Pancreas (tissue), 10 donors: ENCODE measurements around the gene C16orf89. TPM values are rescaled to one million over a fixed set of nuclear protein-coding genes. Genes with fewer than 3 reads are reported as not detected.

Experiments
- ATAC-seq, 4 donors: fragments of 200-7000 bp; cut with Tn5 transposase; one replicate each; pipeline versions ENCODE4 v1.8.0 to v1.9.1; 2020; ENCODE audit warnings: mild to moderate bottlenecking in 4 of 4, moderate library complexity in 4 of 4
- DNase-seq, 6 donors: peaks; one replicate each; pipeline ENCODE4 v3.0.0-alpha.2; 2020
- FAIRE-seq: peaks from 2 replicates; lab custom pipeline; 2012; peaks lifted over from hg19 to GRCh38; lab: Jason Lieb, UNC
- H3K27ac ChIP-seq, 4 donors: fragments of 200-600 bp; sonication (generic); 1 replicate in 3 of 4; 2 replicates in 1 of 4; pipeline versions ENCODE4 v1.5.0 to v1.8.0; 2020
- H3K27me3 ChIP-seq, 4 donors: fragments of 200-600 bp; one replicate each; pipeline ENCODE4 v1.8.0; 2021
- H3K36me3 ChIP-seq, 3 donors: fragments of 200-600 bp; sonication (generic) in 1 of 3; one replicate each; pipeline versions ENCODE4 v1.5.0 to v1.8.0; 2020 to 2021
- H3K4me1 ChIP-seq, 3 donors: fragments of 200-600 bp; one replicate each; pipeline ENCODE4 v1.8.0; 2021
- H3K4me3 ChIP-seq, 4 donors: fragments of 200-600 bp; sonication (generic) in 2 of 4; one replicate each; pipeline versions ENCODE4 v1.5.0 to v1.8.0; 2020 to 2021
- H3K9me3 ChIP-seq, 4 donors: fragments of 200-600 bp; one replicate each; pipeline ENCODE4 v1.8.0; 2021
- CTCF ChIP-seq, 4 donors: fragments of 200-600 bp; sonication (generic) in 3 of 4; IDR thresholded peaks; one replicate each; pipeline versions ENCODE4 v1.5.0 to v1.8.0; 2021; ENCODE audit warnings: antibody characterized with exemption in 4 of 4
- WGBS, 2 donors: extraction: QIAGEN DNeasy Blood & Tissue Kit; methylation state at CpG; one replicate each; pipeline ENCODE4 v1.1.7; 2013; 5-methylcytosine and 5-hydroxymethylcytosine counted together
- intact Hi-C, 3 donors: fragments of 100-400 bp; cut with DNase I; formaldehyde crosslinking; loops; one replicate each; pipeline versions ENCODE4 v1.11.1 to v1.14.2; 2022
- polyA plus RNA-seq, 2 donors: library from polyadenylated mRNA; stranded (reverse); fragments of 200-250 nt; gene quantifications; one replicate each; pipeline ENCODE4 v1.2.3, GENCODE V29; 2013
- total RNA-seq, 6 donors: library from RNA; stranded (reverse); fragmentation: NEBNext Ultra II Directional in 4 of 6; extraction: Animal tissue kit (Norgen Biotek cat#: 25700) in 4 of 6; gene quantifications; one replicate each; pipeline versions ENCODE4 v1.2.1 to v1.2.4, GENCODE V29; 2021 to 2023
- donor health status: healthy with polysubstance abuse.
- donor health status: DM: no; HTN: no; CAD: no; lungs with moderate emphysema.
- donor health status: DM: no; HTN: no; CAD: no.
- donor health status: control.
- donor health status: control.
- donor health status: Bipolar disorder and iron deficiency.
- donor health status: DM: yes; HTN: yes; CAD: no.
- donor health status: DM: no; HTN: no; CAD: no.
- donor health status: DM: no; HTN: no; CAD: no.
- donor health status: DM: yes; HTN: yes; CAD: no.

Gene C16orf89
- total and polyA plus RNA-seq, 8 donors, result 1.1 to 9.1 (median 2.3) TPM; not detected in 1

- no peaks in the 10 kb centered on the region for H3K27me3 ChIP-seq
- no peak for TF ChIP-seq CTCF (IDR thresholded peaks at IDR 0.05)
- intact Hi-C loops, result no loop called here
- 82 to 83% methylated on average over 9 to 10 of the region's 10 CpGs for WGBS, 2 donors
- H3K27ac ChIP-seq, result no peak overlapping the region
- no peaks in the 10 kb centered on the region for H3K4me1 ChIP-seq
- DNase-seq (no peak), ATAC-seq (no peak), FAIRE-seq (no peak)
- no peak overlapping the region for H3K4me3 ChIP-seq
- no peaks in the 10 kb centered on the region for H3K9me3 ChIP-seq
- H3K36me3 ChIP-seq, result no peaks in the 10 kb centered on the region
Measured at GRCh38 chr16:5007256-5007655, 58.5 kb downstream of the C16orf89 start.

- Histone ChIP-seq H3K27me3 (no peaks in the 10 kb centered on the region), H3K4me1 (no peaks in the 10 kb centered on the region), H3K4me3 (no peak overlapping the region), H3K36me3 (no peaks in the 10 kb centered on the region), H3K9me3 (no peaks in the 10 kb centered on the region), H3K27ac (no peak overlapping the region)
- WGBS, 2 donors, result 74 to 78% methylated on average over 22 of the region's 22 CpGs
- no peak for FAIRE-seq
- ATAC-seq, result no peak
- no peak for DNase-seq
- no peak for TF ChIP-seq CTCF (IDR thresholded peaks at IDR 0.05)
- intact Hi-C loops, result no loop called here
Measured at GRCh38 chr16:5006348-5007193, 59.2 kb downstream of the C16orf89 start.

- Histone ChIP-seq H3K27me3 (no peaks in the 10 kb centered on the region), H3K9me3 (no peaks in the 10 kb centered on the region), H3K27ac (no peak overlapping the region), H3K36me3 (no peaks in the 10 kb centered on the region), H3K4me3 (no peak overlapping the region), H3K4me1 (no peaks in the 10 kb centered on the region)
- no peak for TF ChIP-seq CTCF (IDR thresholded peaks at IDR 0.05)
- DNase-seq (no peak), FAIRE-seq (no peak), ATAC-seq (no peak)
- WGBS, 2 donors, result 68 to 89% methylated on average over 4 of the region's 4 CpGs
- intact Hi-C loops, result no loop called here
Measured at GRCh38 chr16:5005916-5006315, 59.8 kb downstream of the C16orf89 start.

- ATAC-seq (no peak), FAIRE-seq (no peak), DNase-seq (no peak)
- Histone ChIP-seq H3K36me3 (no peaks in the 10 kb centered on the region), H3K4me1 (no peaks in the 10 kb centered on the region), H3K9me3 (no peaks in the 10 kb centered on the region), H3K27me3 (no peaks in the 10 kb centered on the region), H3K4me3 (no peak overlapping the region), H3K27ac (no peak overlapping the region)
- WGBS, 2 donors, result 67 to 83% methylated on average over 5 of the region's 5 CpGs
- intact Hi-C loops, result no loop called here
- no peak for TF ChIP-seq CTCF (IDR thresholded peaks at IDR 0.05)
Measured at GRCh38 chr16:5004311-5004710, 61.4 kb downstream of the C16orf89 start.

- DNase-seq (no peak), ATAC-seq (no peak), FAIRE-seq (no peak)
- TF ChIP-seq CTCF (IDR thresholded peaks at IDR 0.05), result no peak
- Histone ChIP-seq H3K4me3 (no peak overlapping the region), H3K4me1 (no peaks in the 10 kb centered on the region), H3K36me3 (no peaks in the 10 kb centered on the region), H3K27ac (no peak overlapping the region), H3K9me3 (no peaks in the 10 kb centered on the region), H3K27me3 (no peaks in the 10 kb centered on the region)
- intact Hi-C loops, result no loop called here
- whole genome bisulfite sequencing, 2 donors, result 85 to 91% methylated on average over 10 of the region's 10 CpGs
Measured at GRCh38 chr16:5003828-5004227, 61.9 kb downstream of the C16orf89 start.
